K562 (cell line): ENCODE results near the gene SETX. TPM values are rescaled to one million over a fixed set of nuclear protein-coding genes. Genes with fewer than 3 reads are reported as not detected.

Source experiments
- ATAC-seq: fragments of 200-7000 bp; cut with Tn5 transposase; 3 replicates; pipeline ENCODE4 v1.9.1; 2020; ENCODE audit warnings: moderate library complexity
- BruUV-seq: library from RNA; stranded (reverse); fragments of 400-500 nt; replicated peaks from 2 replicates; lab custom pipeline; 2021; lab: Mats Ljungman, UMichigan
- CTCF ChIA-PET: fragments of 300-600 bp; formaldehyde crosslinking; extraction: SDS; loops from one replicate; lab custom pipeline; 2021; ENCODE audit warnings: low intra/inter-chr PET ratio; lab: Yijun Ruan, JAX
- POLR2A ChIA-PET: fragments of 300-600, 350-650 bp; sonication (Branson Sonifier 250); formaldehyde crosslinking; extraction: SDS; loops from one replicate; lab custom pipeline; 2021; ENCODE audit warnings: antibody characterized with exemption, inconsistent platforms; lab: Yijun Ruan, JAX
- DNase-seq, 4 experiments: peaks; one replicate each; pipeline versions ENCODE4 v3.0.0 to v3.0.0-alpha.2; 2011 to 2018; ENCODE audit warnings: low spot score in 3 of 4, mixed read lengths in 3 of 4; ENCODE audit errors: extremely low read depth in 1 of 4
- FAIRE-seq: peaks from 2 replicates; lab custom pipeline; 2011; peaks lifted over from hg19 to GRCh38; lab: Jason Lieb, UNC
- H2AFZ ChIP-seq: 2 replicates; pipeline ENCODE4 v1.6.0; 2011; ENCODE audit warnings: low read depth, low read length, control low read depth, inconsistent platforms
- H3K27ac ChIP-seq: fragments of 200-600 bp; 3 replicates; pipeline ENCODE4 v1.8.0; 2011; ENCODE audit warnings: low read depth, mild to moderate bottlenecking, control low read depth, inconsistent platforms, low read length, moderate library complexity, mixed read lengths; ENCODE audit errors: extremely low read depth
- H3K27me3 ChIP-seq, 2 experiments: fragments of 300-600 bp in 1 of 2; 2 replicates in 1 of 2; 3 replicates in 1 of 2; pipeline versions ENCODE4 v1.6.0 to v1.8.0; 2011; ENCODE audit warnings: inconsistent platforms in 2 of 2, low read length in 2 of 2, mild to moderate bottlenecking in 1 of 2, mixed read lengths in 1 of 2, moderate library complexity in 1 of 2; ENCODE audit not compliant: control insufficient read depth in 2 of 2, insufficient read depth in 2 of 2
- H3K36me3 ChIP-seq: fragments of 300-600 bp; 3 replicates; pipeline ENCODE4 v1.8.0; 2011; ENCODE audit warnings: mild to moderate bottlenecking, low read length, inconsistent platforms; ENCODE audit not compliant: control insufficient read depth, insufficient read depth
- H3K4me1 ChIP-seq, 2 experiments: fragments of 200-600 bp in 1 of 2; replicated peaks in 1 of 2; 2 replicates in 1 of 2; 3 replicates in 1 of 2; pipeline versions ENCODE4 v1.5.1 to v1.8.0; 2011; ENCODE audit warnings: inconsistent platforms in 2 of 2, low read length in 2 of 2, mild to moderate bottlenecking in 1 of 2, mixed read lengths in 1 of 2, moderate library complexity in 1 of 2; ENCODE audit not compliant: control insufficient read depth in 2 of 2, insufficient read depth in 2 of 2
- H3K4me2 ChIP-seq: 2 replicates; pipeline ENCODE4 v1.6.1; 2011; ENCODE audit warnings: low read length, control low read depth, inconsistent platforms, mixed read lengths; ENCODE audit not compliant: insufficient read depth
- H3K4me3 ChIP-seq: fragments of 200-600 bp; sonication (generic), shearing (Covaris generic); 2 replicates; pipeline ENCODE4 v1.5.1; 2016; ENCODE audit warnings: control low read depth, inconsistent platforms
- H3K79me2 ChIP-seq: fragments of 200-600 bp; 3 replicates; pipeline ENCODE4 v1.8.0; 2011; ENCODE audit warnings: low read length, inconsistent platforms; ENCODE audit not compliant: control insufficient read depth, insufficient read depth
- H3K9ac ChIP-seq, 2 experiments: 2 replicates each; pipeline versions ENCODE4 v1.6.0 to v1.6.1; 2011; ENCODE audit warnings: low read depth in 2 of 2, low read length in 2 of 2, control low read depth in 1 of 2, inconsistent platforms in 1 of 2, mild to moderate bottlenecking in 1 of 2, mixed read lengths in 1 of 2; ENCODE audit not compliant: insufficient read depth in 1 of 2
- H3K9me1 ChIP-seq: one replicate; pipeline ENCODE4 v1.6.0; 2011; ENCODE audit warnings: inconsistent platforms, mild to moderate bottlenecking, low read length, moderate library complexity; ENCODE audit not compliant: control insufficient read depth, insufficient read depth
- H3K9me3 ChIP-seq: replicated peaks from 2 replicates; pipeline ENCODE4 v1.5.1; 2011; ENCODE audit warnings: low read depth, low read length, inconsistent platforms; ENCODE audit not compliant: control insufficient read depth, insufficient read depth
- H4K20me1 ChIP-seq: replicated peaks from 2 replicates; pipeline ENCODE4 v1.6.1; 2011; ENCODE audit warnings: low read length, inconsistent platforms, mixed read lengths; ENCODE audit not compliant: control insufficient read depth, insufficient read depth
- E2F4 ChIP-seq: sonication (generic); formaldehyde crosslinking; IDR thresholded peaks from 2 replicates; pipeline ENCODE4 v1.8.0; 2022; ENCODE audit warnings: mild to moderate bottlenecking, low read depth, missing genetic modification reagents
- ERF ChIP-seq: fragments of 450-650 bp; formaldehyde crosslinking; IDR thresholded peaks from 2 replicates; pipeline ENCODE4 v1.4.0; 2020; ENCODE audit warnings: mild to moderate bottlenecking, mixed read lengths
- FOSL1 ChIP-seq: fragments of 200-800 bp; sonication (Bioruptor generic); conservative IDR thresholded peaks from 2 replicates; pipeline ENCODE4 v1.6.1; 2016; ENCODE audit warnings: missing genetic modification characterization, missing compliant biosample characterization
- GABPA ChIP-seq: fragments of 200-800 bp; sonication (Bioruptor generic); conservative IDR thresholded peaks from 2 replicates; pipeline ENCODE4 v1.6.1; 2016; ENCODE audit warnings: low read depth, missing genetic modification characterization, missing compliant biosample characterization
- KLF6 ChIP-seq: fragments of 250-450 bp; sonication (Bioruptor Pico); IDR thresholded peaks from 2 replicates; pipeline ENCODE4 v1.4.0; 2020; ENCODE audit warnings: mild to moderate bottlenecking, moderate library complexity, borderline replicate concordance
- MCM5 ChIP-seq: fragments of 450-650 bp; IDR thresholded peaks from 2 replicates; pipeline ENCODE4 v1.6.1; 2016; ENCODE audit warnings: low read depth
- MCM7 ChIP-seq, 2 experiments: fragments of 450-650 bp; IDR thresholded peaks; 2 replicates each; pipeline ENCODE4 v1.6.1; 2016 to 2018
- MYC ChIP-seq, 2 experiments: fragments of 250-450 bp in 1 of 2; sonication (Bioruptor Pico) in 1 of 2; IDR thresholded peaks; 2 replicates each; pipeline versions ENCODE4 v1.5.1 to v1.6.1; 2012 to 2021; ENCODE audit warnings: low read depth in 2 of 2, borderline replicate concordance in 1 of 2, improper control_type of control experiment in 1 of 2, low read length in 1 of 2, mild to moderate bottlenecking in 1 of 2, moderate library complexity in 1 of 2
- PBX2 ChIP-seq, 2 experiments: IDR thresholded peaks in 1 of 2; conservative IDR thresholded peaks in 1 of 2; 2 replicates each; pipeline ENCODE4 v1.6.1; 2016; ENCODE audit warnings: low read depth in 2 of 2, mild to moderate bottlenecking in 1 of 2, missing compliant biosample characterization in 1 of 2, missing genetic modification characterization in 1 of 2, moderate library complexity in 1 of 2
- POLR3A ChIP-seq: IDR thresholded peaks from 2 replicates; pipeline ENCODE4 v1.6.1; 2011; ENCODE audit warnings: borderline replicate concordance, mild to moderate bottlenecking, moderate library complexity; ENCODE audit not compliant: insufficient read length, insufficient read depth; ENCODE audit errors: extremely low read depth
- SAFB ChIP-seq: fragments of 200-400 bp; formaldehyde crosslinking; IDR thresholded peaks from 2 replicates; pipeline ENCODE4 v1.6.1; 2017; ENCODE audit warnings: low read depth, low read length, borderline replicate concordance
- SNAPC5 ChIP-seq: fragments of 250-450 bp; sonication (Bioruptor Pico); IDR thresholded peaks from 2 replicates; pipeline ENCODE4 v1.8.0; 2021; ENCODE audit warnings: moderate library complexity, mild to moderate bottlenecking, inconsistent platforms
- TCF7 ChIP-seq: sonication (generic); IDR thresholded peaks from 2 replicates; pipeline ENCODE4 v1.6.1; 2016; ENCODE audit warnings: antibody characterized with exemption, borderline replicate concordance
- ZNF165 ChIP-seq: fragments of 250-450 bp; sonication (Bioruptor Pico); IDR thresholded peaks from 2 replicates; pipeline ENCODE4 v1.4.0; 2020; ENCODE audit warnings: borderline replicate concordance
- ZNF282 ChIP-seq: sonication (generic); formaldehyde crosslinking; IDR thresholded peaks from 2 replicates; pipeline ENCODE4 v1.8.1; 2023; ENCODE audit warnings: missing genetic modification reagents
- WGBS: fragments of 100-300 bp; shearing (Covaris generic); methylation state at CpG from one replicate; pipeline ENCODE4 v1.1.6; 2016; ENCODE audit warnings: low coverage, mixed read lengths; ENCODE audit not compliant: insufficient coverage; ENCODE audit errors: missing lambda C conversion rate; 5-methylcytosine and 5-hydroxymethylcytosine counted together
- in situ Hi-C: fragments of 300-500 bp; cut with MboI; formaldehyde crosslinking; loops from 4 replicates; pipeline ENCODE4 v1.15.0; 2018; ENCODE audit warnings: inconsistent platforms, mixed read lengths
- intact Hi-C: fragments of 100-400 bp; cut with micrococcal nuclease; formaldehyde crosslinking; loops from 2 replicates; pipeline ENCODE4 v1.14.2; 2022
- polyA plus RNA-seq, 8 experiments: library from polyadenylated mRNA; depleted of rRNA in 4 of 8; stranded (reverse) in 5 of 8; unstranded in 3 of 8; fragments of >200 nt; fragmentation: Nextera tagmentation in 2 of 8; fragmentation: Illumina TruSeq in 1 of 8; extraction: Ambion mirVana in 2 of 8; extraction: Trizol in 1 of 8; gene quantifications; 2 replicates each; pipeline versions ENCODE4 v1.2.1 to v1.2.3, GENCODE V29; 2011 to 2014; ENCODE audit warnings: inconsistent platforms in 1 of 8, missing spikeins in 1 of 8
- total RNA-seq, 7 experiments: library from RNA; depleted of rRNA in 6 of 7; stranded (reverse); fragments of >200 nt in 6 of 7; fragmentation: Illumina TruSeq in 2 of 7; extraction: Trizol in 2 of 7; gene quantifications; 2 replicates each; pipeline versions ENCODE4 v1.2.1 to v1.2.3, GENCODE V29; 2011 to 2021; ENCODE audit warnings: low replicate concordance in 1 of 7

SETX gene
- total and polyA plus RNA-seq, 9 of the 15 experiments (the other 6 are each of a cell fraction or from before 2014, with no cell fraction given): 8.7 to 45.7 (median 28.7) TPM

- no peak for TF ChIP-seq PBX2 (CRISPR knock-in tag; IDR thresholded peaks at IDR 0.05; ENCODE audit: low read depth)
- 0 out of 2 replicates have a peak, but pooled peaks have one; percentile 12 for TF ChIP-seq PBX2 (tag; conservative IDR thresholded peaks at IDR 0.05; ENCODE audit: low read depth)
- TF ChIP-seq, all 486 proteins: peak for 2
Observed at GRCh38 chr9:132228062-132228461, 126.7 kb downstream of the SETX start (continued).

GRCh38 chr9:132226571-132227430, 128.0 kb downstream of the SETX start:
- no peaks in the 10 kb centered on the region for H3K9me1 ChIP-seq
- in situ Hi-C loops (no loop called here), intact Hi-C loops (no loop called here)
- no peak overlapping the region for H3K9ac ChIP-seq
- no TSS peak for BruUV-seq
- H3K27ac ChIP-seq: no peak overlapping the region
- DNase-seq (no peak), ATAC-seq (no peak), FAIRE-seq (no peak)
- H3K79me2 ChIP-seq: no peaks in the 10 kb centered on the region
- no peaks in the 10 kb centered on the region for H3K36me3 ChIP-seq
- H3K4me3 ChIP-seq: no peak overlapping the region
- 6% methylated on average over 34 of the region's 34 CpGs for WGBS
- H3K4me1 ChIP-seq: peaks cover 0 to 3% of the 10 kb centered on the region in 2 experiments; a peak in 1 of 5 replicates
- peaks cover 32 to 63% of the 10 kb centered on the region in 2 experiments for H3K27me3 ChIP-seq
- peaks cover 12% of the 10 kb centered on the region for H4K20me1 ChIP-seq
- H2AFZ ChIP-seq: no peak overlapping the region
- H3K4me2 ChIP-seq: no peak overlapping the region
- CTCF ChIA-PET: no interaction called here
- POLR2A ChIA-PET: interaction anchor here (0.6 to 1.4 kb wide), 3 partner anchors 10 to 437 kb away, joined by 3 to 4 read pairs (median 3); no protein-coding TSS in a partner anchor
- H3K9me3 ChIP-seq: no peaks in the 10 kb centered on the region
- TF ChIP-seq MCM7 (IDR thresholded peaks at IDR 0.05) (no peak), MCM5 (no peak), KLF6 (CRISPR knock-in tag) (no peak), FOSL1 (no peak), TCF7 (no peak), POLR3A (no peak), SNAPC5 (CRISPR knock-in tag) (no peak), E2F4 (CRISPR knock-in tag) (no peak), SAFB (no peak), ZNF165 (CRISPR knock-in tag) (no peak), ERF (CRISPR knock-in tag) (no peak), ZNF282 (CRISPR knock-in tag) (no peak), MYC (IDR thresholded peaks at IDR 0.05; ENCODE audit: low read depth, low read length) (no peak), MYC (CRISPR knock-in tag; IDR thresholded peaks at IDR 0.05; ENCODE audit: borderline replicate concordance, low read depth) (no peak), GABPA (tag) (no peak)
